ENCODE data around the gene GAL3ST2.

GAL3ST2 gene

DNA sequence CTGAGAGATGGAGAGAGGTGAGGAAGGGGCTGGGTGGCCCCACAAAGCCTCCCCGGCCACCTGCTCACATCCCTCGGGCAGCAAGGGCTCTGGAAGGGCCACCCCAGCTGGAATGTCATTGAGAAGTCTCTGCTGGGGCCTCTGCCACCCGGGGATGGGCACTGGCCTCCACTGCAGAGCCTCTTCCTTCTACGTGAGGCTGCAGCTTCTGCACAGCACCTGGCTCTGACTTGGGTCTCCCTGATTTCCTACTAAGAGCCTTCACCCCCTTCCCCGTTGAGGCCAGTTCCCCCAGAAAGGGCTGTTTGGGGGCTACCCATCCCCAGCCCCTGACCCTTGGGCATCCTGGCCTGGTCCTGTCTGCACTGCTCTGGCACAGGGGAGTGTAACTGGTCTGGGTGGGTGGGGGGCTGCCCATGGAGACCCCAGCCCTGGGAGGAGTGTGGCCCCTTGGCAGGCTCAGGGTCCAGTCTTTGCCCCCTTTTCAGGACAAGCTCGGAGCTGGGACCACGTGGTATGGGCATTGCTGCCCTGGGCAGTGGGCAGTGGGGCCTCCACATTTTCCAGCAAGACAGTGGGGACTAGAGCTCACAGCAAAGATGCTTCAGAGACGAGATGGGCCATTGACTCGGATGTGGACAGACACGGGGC lies 76.5 kb downstream of the GAL3ST2 start:
- ATAC-seq (ENCODE audit: low read depth) = no peak
- no peaks in the 10 kb centered on the region for H3K27me3 ChIP-seq (ENCODE audit: insufficient read depth, poor library complexity, severe bottlenecking)
- no peaks in the 10 kb centered on the region for H3K4me1 ChIP-seq (ENCODE audit: insufficient read depth, poor library complexity, severe bottlenecking)
- TF ChIP-seq, protein P1, sequence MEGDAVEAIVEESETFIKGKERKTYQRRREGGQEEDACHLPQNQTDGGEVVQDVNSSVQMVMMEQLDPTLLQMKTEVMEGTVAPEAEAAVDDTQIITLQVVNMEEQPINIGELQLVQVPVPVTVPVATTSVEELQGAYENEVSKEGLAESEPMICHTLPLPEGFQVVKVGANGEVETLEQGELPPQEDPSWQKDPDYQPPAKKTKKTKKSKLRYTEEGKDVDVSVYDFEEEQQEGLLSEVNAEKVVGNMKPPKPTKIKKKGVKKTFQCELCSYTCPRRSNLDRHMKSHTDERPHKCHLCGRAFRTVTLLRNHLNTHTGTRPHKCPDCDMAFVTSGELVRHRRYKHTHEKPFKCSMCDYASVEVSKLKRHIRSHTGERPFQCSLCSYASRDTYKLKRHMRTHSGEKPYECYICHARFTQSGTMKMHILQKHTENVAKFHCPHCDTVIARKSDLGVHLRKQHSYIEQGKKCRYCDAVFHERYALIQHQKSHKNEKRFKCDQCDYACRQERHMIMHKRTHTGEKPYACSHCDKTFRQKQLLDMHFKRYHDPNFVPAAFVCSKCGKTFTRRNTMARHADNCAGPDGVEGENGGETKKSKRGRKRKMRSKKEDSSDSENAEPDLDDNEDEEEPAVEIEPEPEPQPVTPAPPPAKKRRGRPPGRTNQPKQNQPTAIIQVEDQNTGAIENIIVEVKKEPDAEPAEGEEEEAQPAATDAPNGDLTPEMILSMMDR (IDR thresholded peaks at IDR 0.05; ENCODE audit: poor library complexity, severe bottlenecking) = no peak
- DNase-seq (ENCODE audit: low spot score) = no peak
- no peak overlapping the region for H3K4me3 ChIP-seq (ENCODE audit: severe bottlenecking)
- H3K36me3 ChIP-seq (ENCODE audit: low read depth) = no peaks in the 10 kb centered on the region
- H3K9me3 ChIP-seq (ENCODE audit: severe bottlenecking) = no peaks in the 10 kb centered on the region
- no peak overlapping the region for H3K27ac ChIP-seq (ENCODE audit: poor library complexity, severe bottlenecking)
